ENCODE results near the gene ALDH1L1. TPM values are rescaled to one million over a fixed set of nuclear protein-coding genes. Genes with fewer than 3 reads are reported as not detected.

ALDH1L1 gene
- not detected in 2 replicates for total RNA-seq

DNA sequence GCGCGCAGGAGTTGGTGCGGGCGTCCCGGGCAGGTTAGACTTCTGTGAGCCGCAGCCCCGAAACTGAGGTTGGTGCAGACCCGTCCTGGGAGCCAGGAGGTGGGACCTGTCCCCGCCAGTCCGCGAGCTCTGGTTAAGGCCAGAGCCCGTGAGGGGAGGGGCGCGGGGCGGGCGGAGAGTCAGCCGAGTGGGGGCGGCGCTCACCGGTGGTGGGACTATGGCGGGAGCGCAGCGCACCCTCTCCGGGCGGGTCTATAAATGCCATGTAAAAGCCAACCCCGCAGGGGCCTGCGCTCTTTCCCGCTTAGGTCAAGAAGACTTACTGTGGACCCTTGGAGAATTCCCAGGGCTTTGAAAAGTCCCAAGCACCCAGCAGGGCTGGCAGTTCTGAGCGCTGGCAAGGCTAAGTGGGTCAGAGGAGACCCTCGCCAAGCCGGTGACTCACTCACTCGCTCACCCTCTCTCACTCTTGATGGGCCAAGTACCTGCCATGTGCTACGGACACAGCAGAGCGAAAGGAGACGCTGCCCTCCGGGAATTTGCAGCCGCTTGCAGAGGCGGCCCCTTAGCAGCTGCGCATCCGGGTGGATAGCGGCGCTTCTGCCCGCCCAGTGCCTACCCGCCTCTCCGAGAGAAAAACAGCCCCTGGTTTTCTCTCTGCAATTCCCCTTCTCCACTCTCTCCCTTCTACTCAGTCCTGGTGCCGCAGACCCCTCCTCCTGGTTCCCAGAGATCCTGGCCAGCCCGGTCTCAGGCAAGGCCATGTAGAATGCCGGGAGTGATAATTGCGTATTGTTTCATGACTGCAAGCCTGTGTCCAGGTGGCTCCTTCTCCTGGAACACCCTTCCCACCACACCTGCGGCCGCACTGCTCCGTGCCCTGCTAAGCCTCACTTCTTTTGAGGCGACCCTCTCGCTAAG lies at the start of gene ALDH1L1:
Gene ALDH1L1 (minus strand): TSS at position 110 of the 921 bp plus-strand sequence. CDS start 19,607 bp downstream, outside the sequence.

DNA sequence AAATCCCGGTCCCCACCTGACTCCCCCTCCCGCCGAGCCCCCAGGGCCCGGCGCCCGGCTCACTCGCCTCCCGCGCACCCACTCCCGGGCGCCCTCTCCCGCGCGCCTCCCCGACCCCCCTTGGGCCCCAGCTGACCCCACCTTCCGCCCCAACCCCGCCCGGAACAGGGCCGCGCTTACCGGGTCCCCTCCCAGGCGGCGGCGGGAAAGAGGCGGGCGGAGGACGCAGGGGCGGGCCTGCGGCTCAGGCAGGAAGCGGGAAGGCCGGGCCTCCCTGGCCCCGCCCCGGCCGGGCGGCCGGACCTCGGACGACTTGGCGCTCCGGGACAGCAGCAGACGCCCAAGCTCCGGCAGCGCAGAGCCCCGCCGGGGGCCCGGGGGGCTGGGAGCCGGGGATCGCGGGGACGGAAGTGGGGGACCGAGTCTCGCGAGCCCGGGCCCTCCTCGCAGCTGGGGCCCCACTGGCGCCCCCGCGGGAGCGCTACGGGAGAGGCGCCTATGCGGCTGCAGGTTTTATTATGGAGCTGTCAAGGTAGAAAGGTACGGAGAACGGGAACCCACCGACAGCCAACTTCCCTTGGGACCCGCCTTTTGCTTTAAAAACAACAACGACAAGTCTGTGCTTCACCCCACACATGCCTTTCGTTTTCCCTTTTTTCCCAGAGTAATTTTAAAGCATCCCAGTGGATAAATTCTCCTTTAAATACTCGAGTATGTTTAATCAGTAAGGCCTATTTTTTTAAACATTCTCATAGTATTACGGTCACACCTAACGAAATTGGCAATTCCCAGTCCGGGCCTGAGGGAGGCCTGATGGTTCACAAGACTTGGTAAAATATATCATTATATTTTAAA lies 96.2 kb downstream of the ALDH1L1 start, which contains the start of gene SLC41A3:
Gene SLC41A3 (minus strand): TSS at position 212 of the 855 bp plus-strand sequence. CDS start 15,905 bp downstream, outside the sequence.

Other genes with a start within 250 kb of the ALDH1L1 start
- gene ROPN1B, start 211.4 kb downstream of the ALDH1L1 start, total RNA-seq, result not detected in 2 replicates
- 43.7 and 53.7 TPM in 2 replicates for gene SLC41A3, start 96.5 kb downstream of the ALDH1L1 start, total RNA-seq
- gene KLF15, start 176.8 kb upstream of the ALDH1L1 start, total RNA-seq, result 0.59 TPM in 1 of 2 replicates, not detected in the other
- gene CFAP100, start 214.3 kb upstream of the ALDH1L1 start, total RNA-seq, result not detected in 2 replicates

Data from smooth muscle cell of the umbilical artery (primary cell).